SK-N-MC (cell line): Measurements from ENCODE around the gene MOV10L1.

Experiments
- DNase-seq: peaks from one replicate; pipeline ENCODE4 v3.0.0-alpha.2; 2011; ENCODE audit warnings: low read depth, low spot score
- H3K27ac ChIP-seq: fragments of 200-600 bp; sonication (generic); 2 replicates; pipeline ENCODE4 v1.5.1; 2016; ENCODE audit warnings: mixed run types
- H3K36me3 ChIP-seq: fragments of 200-600 bp; sonication (generic); 2 replicates; pipeline ENCODE4 v1.6.1; 2017; ENCODE audit warnings: antibody characterized with exemption, low read length, mixed read lengths; ENCODE audit not compliant: insufficient read depth
- H3K4me3 ChIP-seq: fragments of 200-600 bp; sonication (generic); 2 replicates; pipeline ENCODE4 v1.5.1; 2016
- H3K9ac ChIP-seq: fragments of 200-600 bp; sonication (generic); 2 replicates; pipeline ENCODE4 v1.8.0; 2017; ENCODE audit warnings: mixed run types, mixed read lengths; ENCODE audit not compliant: insufficient read length
- H3K9me3 ChIP-seq: fragments of 200-600 bp; sonication (generic); 2 replicates; pipeline ENCODE4 v1.6.1; 2017; ENCODE audit warnings: low read depth, mild to moderate bottlenecking, antibody characterized with exemption, low read length, moderate library complexity, mixed read lengths
- EZH2 ChIP-seq: fragments of 200-600 bp; sonication (generic); IDR thresholded peaks from one replicate; pipeline ENCODE4 v1.6.1; 2017; ENCODE audit warnings: antibody characterized with exemption
- FOXP2 ChIP-seq: optimal IDR thresholded peaks from 2 replicates; pipeline ENCODE3; 2011; ENCODE audit warnings: mild to moderate bottlenecking, moderate library complexity; ENCODE audit not compliant: insufficient read depth; ENCODE audit errors: extremely low read length, control extremely low read depth
- POLR2AphosphoS5 ChIP-seq: IDR thresholded peaks from 2 replicates; pipeline ENCODE4 v1.6.1; 2012; ENCODE audit warnings: mild to moderate bottlenecking, low read depth, low read length, borderline replicate concordance

The MOV10L1 gene

GRCh38 chr22:50205781-50206569, 116.2 kb downstream of the MOV10L1 start:
- no peak for DNase-seq
- Histone ChIP-seq H3K36me3 (peaks cover 42% of the 10 kb centered on the region), H3K27ac (no peak overlapping the region), H3K4me3 (no peak overlapping the region), H3K9me3 (peaks cover 6% of the 10 kb centered on the region; the same call in 1 of the 2 replicates), H3K9ac (no peak overlapping the region)
- TF ChIP-seq FOXP2, result no peak
- TF ChIP-seq EZH2, result no peak
- no peak for TF ChIP-seq POLR2AphosphoS5

- Histone ChIP-seq H3K9me3 (peaks cover 6% of the 10 kb centered on the region; the same call in 1 of the 2 replicates), H3K36me3 (peaks cover 46% of the 10 kb centered on the region), H3K9ac (no peak overlapping the region), H3K4me3 (no peak overlapping the region), H3K27ac (no peak overlapping the region)
- no peak for DNase-seq
- TF ChIP-seq POLR2AphosphoS5 (no peak), EZH2 (no peak), FOXP2 (no peak)
These were observed 116.8 kb downstream of the MOV10L1 start for GRCh38 chr22:50206599-50206998.

GRCh38 chr22:50207383-50208140, 117.8 kb downstream of the MOV10L1 start:
- no peak overlapping the region for H3K4me3 ChIP-seq
- H3K9ac ChIP-seq, result no peak overlapping the region
- peaks cover 53% of the 10 kb centered on the region for H3K36me3 ChIP-seq
- H3K9me3 ChIP-seq, result peaks cover 6% of the 10 kb centered on the region; the same call in 1 of the 2 replicates
- TF ChIP-seq POLR2AphosphoS5 (no peak), FOXP2 (no peak), EZH2 (no peak)
- H3K27ac ChIP-seq, result no peak overlapping the region
- no peak for DNase-seq

GRCh38 chr22:50208430-50208938, 118.7 kb downstream of the MOV10L1 start:
- peaks cover 1% of the 10 kb centered on the region; the same call in 1 of the 2 replicates for H3K9me3 ChIP-seq
- TF ChIP-seq POLR2AphosphoS5, result no peak
- no peak for TF ChIP-seq EZH2
- no peak for TF ChIP-seq FOXP2
- no peak overlapping the region for H3K27ac ChIP-seq
- peaks cover 52% of the 10 kb centered on the region for H3K36me3 ChIP-seq
- no peak overlapping the region for H3K4me3 ChIP-seq
- no peak for DNase-seq
- H3K9ac ChIP-seq, result no peak overlapping the region

GRCh38 chr22:50208939-50209892, 119.4 kb downstream of the MOV10L1 start:
- peaks cover 50% of the 10 kb centered on the region for H3K36me3 ChIP-seq
- no peak overlapping the region for H3K27ac ChIP-seq
- TF ChIP-seq POLR2AphosphoS5, result no peak
- no peak for TF ChIP-seq FOXP2
- no peak for TF ChIP-seq EZH2
- no peak overlapping the region for H3K4me3 ChIP-seq
- no peak overlapping the region for H3K9ac ChIP-seq
- H3K9me3 ChIP-seq, result no peaks in the 10 kb centered on the region
- DNase-seq, result no peak

- H3K9ac ChIP-seq, result no peak overlapping the region
- DNase-seq, result no peak
These were observed 120.1 kb downstream of the MOV10L1 start for GRCh38 chr22:50209893-50210292.

GRCh38 chr22:50210378-50211139, 120.8 kb downstream of the MOV10L1 start:
- H3K36me3 ChIP-seq, result peaks cover 54% of the 10 kb centered on the region
- no peak overlapping the region for H3K4me3 ChIP-seq
- no peak for DNase-seq
- no peak overlapping the region for H3K27ac ChIP-seq
- H3K9me3 ChIP-seq, result no peaks in the 10 kb centered on the region
- no peak overlapping the region for H3K9ac ChIP-seq
- TF ChIP-seq FOXP2 (no peak), POLR2AphosphoS5 (no peak), EZH2 (no peak)

More at GRCh38 chr22:50209893-50210292, 120.1 kb downstream of the MOV10L1 start:
- Histone ChIP-seq H3K9me3 (no peaks in the 10 kb centered on the region), H3K36me3 (peaks cover 54% of the 10 kb centered on the region), H3K27ac (no peak overlapping the region), H3K4me3 (no peak overlapping the region)
- TF ChIP-seq POLR2AphosphoS5 (no peak), EZH2 (no peak), FOXP2 (no peak)
